Psoas muscle (tissue), 8 donors: ENCODE data around the gene PI4KA. TPM values are rescaled to one million over a fixed set of nuclear protein-coding genes. Genes with fewer than 3 reads are reported as not detected.

Source experiments
- ATAC-seq, 4 donors: fragments of 200-7000 bp; cut with Tn5 transposase; one replicate each; pipeline ENCODE4 v1.9.1; 2020; ENCODE audit warnings: moderate library complexity in 3 of 4, mild to moderate bottlenecking in 2 of 4
- DNase-seq, 2 donors: peaks; one replicate each; pipeline ENCODE4 v3.0.0-alpha.2; 2020
- H3K27ac ChIP-seq: fragments of 200-600 bp; one replicate; pipeline ENCODE4 v1.8.0; 2022
- H3K27me3 ChIP-seq, 3 donors: fragments of 200-600 bp in 1 of 3; one replicate each; pipeline versions ENCODE4 v1.6.1 to v1.8.0; 2013 to 2022; ENCODE audit warnings: low read length in 2 of 3, mild to moderate bottlenecking in 2 of 3, moderate library complexity in 1 of 3; ENCODE audit not compliant: insufficient read depth in 3 of 3
- H3K36me3 ChIP-seq, 2 donors: fragments of 200-600 bp in 1 of 2; one replicate each; pipeline versions ENCODE4 v1.6.1 to v1.8.0; 2013 to 2022; ENCODE audit warnings: low read depth in 1 of 2, mild to moderate bottlenecking in 1 of 2, moderate library complexity in 1 of 2; ENCODE audit not compliant: insufficient read depth in 1 of 2
- H3K4me1 ChIP-seq: fragments of 200-600 bp; one replicate; pipeline ENCODE4 v1.8.0; 2022
- H3K4me3 ChIP-seq: fragments of 200-600 bp; one replicate; pipeline ENCODE4 v1.8.0; 2022; ENCODE audit warnings: mild to moderate bottlenecking
- H3K9me3 ChIP-seq: fragments of 200-600 bp; one replicate; pipeline ENCODE4 v1.8.0; 2022
- CTCF ChIP-seq: fragments of 200-600 bp; IDR thresholded peaks from one replicate; pipeline ENCODE4 v1.8.0; 2022; ENCODE audit warnings: antibody characterized with exemption
- WGBS, 3 donors: extraction: QIAGEN DNeasy Blood & Tissue Kit; methylation state at CpG; one replicate each; pipeline versions ENCODE4 v1.1.6 to v1.1.7; 2013; 5-methylcytosine and 5-hydroxymethylcytosine counted together
- intact Hi-C, 2 donors: fragments of 100-400 bp; cut with DNase I; formaldehyde crosslinking; loops; one replicate each; pipeline versions ENCODE4 v1.11.0 to v1.14.2; 2022
- polyA plus RNA-seq, 3 donors: library from polyadenylated mRNA; stranded (reverse); fragments of 200-250 nt; gene quantifications; one replicate each; pipeline ENCODE4 v1.2.3, GENCODE V29; 2013
- total RNA-seq, 4 donors: library from RNA; stranded (reverse); fragmentation: NEBNext Ultra II Directional in 2 of 4; extraction: Animal tissue kit (Norgen Biotek cat#: 25700) in 2 of 4; gene quantifications; one replicate each; pipeline versions ENCODE4 v1.2.1 to v1.2.4, GENCODE V29; 2021 to 2023
- donor health status: healthy with polysubstance abuse.
- donor health status: DM: no; HTN: no; CAD: no; lungs with moderate emphysema.
- donor health status: Bipolar disorder and iron deficiency.
- donor health status: healthy.
- donor health status: DM: yes; HTN: yes; CAD: no.
- donor health status: DM: no; HTN: no; CAD: no.
- donor health status: DM: no; HTN: no; CAD: no.
- donor health status: DM: yes; HTN: yes; CAD: no.

The PI4KA gene
- total and polyA plus RNA-seq, 7 donors, result 22.7 to 52.6 (median 41.0) TPM

DNA sequence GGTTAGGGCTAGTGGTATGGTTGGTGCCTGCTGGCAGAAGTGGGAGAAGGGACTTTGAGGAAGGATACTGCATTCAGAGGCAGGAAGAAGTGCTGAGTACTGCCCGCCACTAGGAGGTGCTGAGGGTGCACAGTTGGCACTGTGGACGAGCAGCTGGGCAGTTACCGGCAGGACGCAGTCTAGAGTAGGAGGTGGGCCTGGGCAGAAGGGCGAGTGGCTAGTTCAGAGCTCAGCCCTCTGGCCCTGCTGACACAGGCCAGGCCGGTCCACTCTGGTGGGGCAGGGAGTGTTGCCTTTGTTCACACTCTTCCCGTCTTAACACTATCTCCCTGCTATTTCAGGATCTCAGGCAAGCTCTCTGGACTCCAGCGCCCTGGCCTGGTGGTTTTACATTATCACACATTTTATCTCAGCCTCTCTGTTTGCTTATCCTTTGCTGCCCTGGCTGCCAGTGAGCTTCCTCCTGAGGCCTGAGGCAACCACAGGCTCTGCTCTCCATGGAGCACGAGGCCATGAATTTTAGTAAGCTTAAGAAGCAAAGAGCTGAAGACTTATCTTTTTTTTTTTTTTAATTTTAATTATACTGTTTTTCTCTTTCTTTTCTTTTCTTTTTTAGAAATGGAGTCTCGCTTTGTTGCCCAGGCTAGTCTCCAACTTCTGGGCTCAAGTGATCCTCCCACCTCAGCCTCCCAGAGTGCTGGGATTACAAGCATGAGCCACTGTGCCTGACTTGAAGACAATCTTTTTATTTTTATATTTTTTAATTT, 27.1 kb upstream of the PI4KA start:
- ATAC-seq (peak; percentile 98 to 99 (median 98)), DNase-seq (peak; percentile 82 to 88)
- peak overlapping the region; percentile 54 for H3K27ac ChIP-seq
- 36 to 51% (median 40%) methylated on average over 10 of the region's 10 CpGs for WGBS, 3 donors
- intact Hi-C loops, result loop anchor here (5.0 to 10.0 kb wide), 3 partner anchors 72 to 189 kb away; partner anchors contain the start of gene LZTR1 (in 2 of the 2)
- no peaks in the 10 kb centered on the region for H3K9me3 ChIP-seq
- no peaks in the 10 kb centered on the region for H3K4me1 ChIP-seq
- no peak overlapping the region for H3K4me3 ChIP-seq
- peak; percentile 84 for TF ChIP-seq CTCF
- no peaks in the 10 kb centered on the region for H3K27me3 ChIP-seq
- peaks cover 3 to 93% of the 10 kb centered on the region in 2 donors for H3K36me3 ChIP-seq

GRCh38 chr22:20885017-20885556, 26.5 kb upstream of the PI4KA start:
- ATAC-seq, result peak in 2 of 4 donors; percentile 15 to 40
- H3K4me3 ChIP-seq, result no peak overlapping the region
- intact Hi-C loops, result loop anchor here (5.0 to 10.0 kb wide), 3 partner anchors 72 to 190 kb away; partner anchors contain the start of gene LZTR1 (in 2 of the 2)
- TF ChIP-seq CTCF, result no peak
- DNase-seq, result no peak
- no peaks in the 10 kb centered on the region for H3K4me1 ChIP-seq
- 75 to 91% (median 77%) methylated on average over 8 of the region's 8 CpGs for WGBS, 3 donors
- peaks cover 3 to 96% of the 10 kb centered on the region in 2 donors for H3K36me3 ChIP-seq
- no peaks in the 10 kb centered on the region for H3K27me3 ChIP-seq
- H3K9me3 ChIP-seq, result no peaks in the 10 kb centered on the region
- no peak overlapping the region for H3K27ac ChIP-seq

DNA sequence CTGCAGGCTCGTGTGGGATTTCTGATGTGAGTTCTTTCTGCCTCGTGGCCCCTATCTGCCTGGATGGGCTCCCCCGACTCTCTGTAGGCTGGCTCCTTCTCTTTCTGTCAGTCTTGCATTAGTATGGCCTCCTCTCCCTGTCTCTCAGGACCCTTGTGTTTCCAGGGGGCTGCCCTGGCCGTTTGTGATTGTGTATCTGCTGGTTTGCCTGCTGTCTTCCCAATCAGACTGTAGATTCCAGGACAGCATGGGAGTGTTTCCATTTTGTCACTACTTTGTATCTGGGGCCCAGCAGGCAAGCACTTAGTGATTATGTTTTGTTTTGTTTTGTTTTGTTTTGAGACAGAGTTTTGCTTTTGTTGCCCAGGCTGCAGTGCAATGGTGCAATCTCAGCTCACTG, 25.8 kb upstream of the PI4KA start:
- Histone ChIP-seq H3K4me1 (no peaks in the 10 kb centered on the region), H3K4me3 (no peak overlapping the region), H3K36me3 (peaks cover 3 to 93% of the 10 kb centered on the region in 2 donors), H3K9me3 (no peaks in the 10 kb centered on the region), H3K27ac (no peak overlapping the region), H3K27me3 (no peaks in the 10 kb centered on the region)
- DNase-seq (no peak), ATAC-seq (no peak)
- no peak for TF ChIP-seq CTCF
- 70 to 80% (median 76%) methylated on average over 4 of the region's 4 CpGs for WGBS, 3 donors
- intact Hi-C loops, result loop anchor here (10.0 kb wide), 2 partner anchors 100 to 190 kb away; partner anchors contain the start of gene LZTR1 (in 2 of the 2)

GRCh38 chr22:20882855-20883254, 24.2 kb upstream of the PI4KA start:
- Histone ChIP-seq H3K4me3 (no peak overlapping the region), H3K4me1 (no peaks in the 10 kb centered on the region), H3K36me3 (peaks cover 0 to 79% of the 10 kb centered on the region in 2 donors), H3K9me3 (no peaks in the 10 kb centered on the region), H3K27me3 (no peaks in the 10 kb centered on the region), H3K27ac (no peak overlapping the region)
- ATAC-seq, result no peak
- TF ChIP-seq CTCF, result no peak
- intact Hi-C loops, result loop anchor here (10.0 kb wide), 2 partner anchors 102 to 192 kb away; partner anchors contain the start of gene LZTR1 (in 2 of the 2)
- 88 to 91% (median 91%) methylated on average over 6 of the region's 6 CpGs for WGBS, 3 donors
- DNase-seq, result no peak
